Stimulated activated CD8-positive, alpha-beta memory T cell treated with anti-CD3 and anti-CD28 coated beads, Interleukin-15, amount 100 ng/mL, for 24 hours (primary cell): ENCODE measurements around the gene ATP6V1G1.

Experiments
- DNase-seq: peaks from one replicate; pipeline ENCODE4 v3.0.0-alpha.2; 2020; ENCODE audit warnings: low read depth

Gene ATP6V1G1

GRCh38 chr9:114612272-114612923, 24.8 kb downstream of the ATP6V1G1 start:
- DNase-seq, result no peak

GRCh38 chr9:114613087-114613486, 25.5 kb downstream of the ATP6V1G1 start:
- no peak for DNase-seq

GRCh38 chr9:114613919-114614318, 26.4 kb downstream of the ATP6V1G1 start:
- no peak for DNase-seq

GRCh38 chr9:114614373-114614772, 26.8 kb downstream of the ATP6V1G1 start:
- DNase-seq, result no peak

- DNase-seq, result no peak
Observed at GRCh38 chr9:114616684-114617520, 29.3 kb downstream of the ATP6V1G1 start.

GRCh38 chr9:114619191-114619761, 31.7 kb downstream of the ATP6V1G1 start:
- no peak for DNase-seq

- no peak for DNase-seq
Observed at GRCh38 chr9:114621561-114621960, 34.0 kb downstream of the ATP6V1G1 start.

- no peak for DNase-seq
Observed at GRCh38 chr9:114621975-114622609, 34.5 kb downstream of the ATP6V1G1 start.

- no peak for DNase-seq
Observed at GRCh38 chr9:114624677-114625076, 37.1 kb downstream of the ATP6V1G1 start.

- DNase-seq, result no peak
Observed at GRCh38 chr9:114626415-114627020, 38.9 kb downstream of the ATP6V1G1 start.

GRCh38 chr9:114627553-114627952, 40.0 kb downstream of the ATP6V1G1 start:
- DNase-seq, result no peak

- DNase-seq, result no peak
Observed at GRCh38 chr9:114629563-114630090, 42.1 kb downstream of the ATP6V1G1 start.

GRCh38 chr9:114631166-114631565, 43.6 kb downstream of the ATP6V1G1 start:
- DNase-seq, result no peak

GRCh38 chr9:114633438-114634089, 46.0 kb downstream of the ATP6V1G1 start:
- DNase-seq, result no peak

- DNase-seq, result no peak
Observed at GRCh38 chr9:114634387-114634786, 46.8 kb downstream of the ATP6V1G1 start.

GRCh38 chr9:114638404-114638803, 50.8 kb downstream of the ATP6V1G1 start:
- DNase-seq, result no peak

- DNase-seq, result no peak
Observed at GRCh38 chr9:114641967-114642366, 54.4 kb downstream of the ATP6V1G1 start.

- DNase-seq, result no peak
Observed at GRCh38 chr9:114643001-114643400, 55.4 kb downstream of the ATP6V1G1 start.

- DNase-seq, result no peak
Observed at GRCh38 chr9:114643896-114644295, 56.3 kb downstream of the ATP6V1G1 start.
